GM21619 (cell line): ENCODE results near the gene TYRP1.

Source experiments
- ATAC-seq: cut with Tn5 transposase; IDR thresholded peaks from one replicate; pipeline ENCODE4 v1.9.1; 2021; ENCODE audit not compliant: unreplicated experiment

Gene TYRP1

DNA sequence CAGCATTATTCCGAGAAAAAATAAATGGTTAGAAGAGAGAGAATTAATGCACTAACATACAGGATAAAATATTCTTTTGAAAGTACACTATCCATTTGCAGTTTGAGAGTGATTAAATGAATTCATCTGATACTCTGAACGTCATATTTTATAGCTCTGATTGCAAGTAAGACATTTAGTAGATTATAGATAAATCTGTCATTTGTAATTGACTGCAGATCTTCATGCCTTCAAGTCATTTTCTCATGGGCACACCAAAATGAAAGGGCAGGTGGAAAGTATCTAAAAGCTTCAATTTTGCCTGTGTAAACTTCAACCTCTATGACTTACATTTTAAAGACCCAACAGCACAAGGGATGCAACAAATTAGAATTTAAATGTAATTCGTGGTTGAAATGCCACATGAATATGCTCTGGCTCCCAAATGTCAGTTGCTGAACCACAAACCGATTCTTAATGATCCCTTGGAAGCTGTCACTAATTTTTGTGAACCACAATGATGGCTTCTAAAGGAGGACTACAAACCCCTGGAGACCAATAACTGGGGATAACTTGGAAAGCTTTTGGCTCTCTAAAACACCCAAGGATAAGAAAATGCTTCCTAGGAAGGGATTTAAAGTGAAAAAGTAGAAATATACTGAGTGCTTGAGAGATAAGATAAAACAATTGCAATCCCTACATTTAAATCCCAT lies 3.9 kb downstream of the TYRP1 start:
- ATAC-seq = no peak

DNA sequence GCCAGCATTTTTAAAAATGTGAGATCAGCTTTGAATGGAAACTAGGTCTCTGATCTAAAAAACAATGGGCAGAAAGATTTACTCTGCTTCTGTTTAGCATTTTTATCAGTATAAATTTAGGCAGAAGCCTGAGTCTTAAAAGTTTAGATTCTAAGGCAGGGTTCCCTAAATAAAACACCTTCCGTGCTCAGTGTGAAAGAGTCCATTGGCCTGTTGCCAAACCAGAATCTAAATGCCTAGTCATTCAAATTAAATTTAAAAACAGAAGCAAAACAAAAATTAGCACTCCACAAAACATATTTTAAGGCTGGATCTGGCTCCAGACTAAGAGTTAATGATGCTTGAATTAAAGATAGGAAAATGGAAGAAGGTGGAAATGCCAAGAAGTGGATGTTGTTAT lies 4.5 kb downstream of the TYRP1 start:
- ATAC-seq = no peak

DNA sequence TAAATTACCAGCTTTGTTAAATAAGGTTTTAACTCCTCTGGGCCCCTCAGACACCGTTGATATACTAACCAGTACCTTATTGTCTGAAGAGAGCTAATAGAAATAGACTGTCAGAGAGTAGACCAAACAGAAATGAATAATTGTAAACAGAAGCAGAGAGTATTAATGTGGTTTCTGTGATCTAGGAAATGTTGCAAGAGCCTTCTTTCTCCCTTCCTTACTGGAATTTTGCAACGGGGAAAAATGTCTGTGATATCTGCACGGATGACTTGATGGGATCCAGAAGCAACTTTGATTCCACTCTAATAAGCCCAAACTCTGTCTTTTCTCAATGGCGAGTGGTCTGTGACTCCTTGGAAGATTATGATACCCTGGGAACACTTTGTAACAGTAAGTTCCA lies 5.1 kb downstream of the TYRP1 start:
- no peak for ATAC-seq

DNA sequence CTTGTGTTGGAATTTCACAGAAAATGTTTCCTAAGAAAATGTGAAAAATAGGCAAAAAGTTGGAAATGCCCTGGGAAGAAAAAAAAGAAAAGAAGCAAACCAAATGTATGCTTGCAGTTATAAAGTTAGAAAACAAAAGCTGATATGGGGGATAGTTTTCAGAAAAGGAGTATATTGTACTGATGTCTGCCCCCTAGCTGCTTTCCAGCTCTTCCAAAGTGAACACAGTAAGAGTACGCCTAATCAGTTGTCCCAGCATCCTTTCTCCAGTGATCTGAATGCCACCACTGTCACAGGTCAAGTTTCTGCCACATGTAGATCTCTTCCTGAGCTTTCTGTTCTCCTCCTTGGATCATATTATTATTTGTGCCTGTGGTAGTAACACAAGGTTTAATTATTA lies 5.8 kb downstream of the TYRP1 start:
- ATAC-seq = no peak

DNA sequence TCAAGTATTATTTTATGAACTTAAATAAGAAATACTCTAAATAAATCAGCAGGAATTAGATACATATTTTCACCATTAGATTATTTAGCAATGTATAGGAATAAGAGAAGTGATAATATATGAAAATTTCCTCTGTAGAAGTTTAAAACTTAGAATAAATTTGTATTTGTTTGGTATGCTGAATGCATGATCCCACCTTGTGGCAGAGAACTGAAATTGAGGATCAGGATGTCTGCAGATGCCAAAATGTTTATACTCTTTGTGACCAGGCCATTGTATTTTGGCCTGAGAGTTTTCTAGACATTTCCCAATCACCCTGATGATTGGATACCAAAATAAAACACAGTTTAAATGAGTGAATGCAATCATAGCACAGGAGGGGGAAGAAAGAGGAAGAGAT lies 6.3 kb downstream of the TYRP1 start:
- no peak for ATAC-seq

DNA sequence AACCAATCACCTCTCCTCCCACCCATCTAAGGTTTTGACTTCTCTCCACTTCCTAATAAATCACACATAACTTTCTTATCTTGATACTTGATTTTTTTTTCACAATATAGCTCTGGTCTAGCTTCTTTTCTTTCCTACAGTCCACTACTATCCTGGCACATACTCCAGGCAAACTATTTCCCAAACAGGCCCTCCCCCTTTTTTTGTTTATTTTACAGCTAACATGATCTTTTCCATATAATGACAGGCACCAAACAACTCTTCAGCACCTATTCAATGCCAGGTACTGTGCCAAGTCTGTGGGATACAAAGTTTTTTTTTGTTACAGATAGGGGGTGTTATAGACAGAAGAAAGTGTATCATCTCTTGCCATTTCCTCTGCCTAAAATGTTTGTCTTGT lies 7.9 kb downstream of the TYRP1 start:
- ATAC-seq = no peak

DNA sequence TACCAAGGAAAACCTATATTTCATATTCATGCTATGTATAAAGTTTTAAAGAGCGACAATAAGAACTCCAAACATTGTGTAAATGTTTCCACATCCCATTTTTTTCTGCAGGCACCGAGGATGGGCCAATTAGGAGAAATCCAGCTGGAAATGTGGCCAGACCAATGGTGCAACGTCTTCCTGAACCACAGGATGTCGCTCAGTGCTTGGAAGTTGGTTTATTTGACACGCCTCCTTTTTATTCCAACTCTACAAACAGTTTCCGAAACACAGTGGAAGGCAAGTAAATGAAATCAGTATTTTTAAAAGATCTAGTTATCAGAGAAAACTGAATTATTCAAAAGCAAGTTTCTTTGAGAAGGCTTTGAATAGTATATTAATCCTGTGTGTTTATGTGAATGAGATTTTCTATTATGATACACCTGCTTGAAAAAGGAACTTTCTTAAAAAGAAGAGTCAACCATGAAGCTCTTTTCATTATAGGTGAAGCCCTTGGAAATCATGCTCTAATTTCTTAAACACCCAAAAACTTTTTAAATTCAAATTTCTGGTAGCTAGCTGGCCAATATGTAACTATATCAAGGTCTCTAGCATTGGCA lies 9.1 kb downstream of the TYRP1 start:
- no peak for ATAC-seq

DNA sequence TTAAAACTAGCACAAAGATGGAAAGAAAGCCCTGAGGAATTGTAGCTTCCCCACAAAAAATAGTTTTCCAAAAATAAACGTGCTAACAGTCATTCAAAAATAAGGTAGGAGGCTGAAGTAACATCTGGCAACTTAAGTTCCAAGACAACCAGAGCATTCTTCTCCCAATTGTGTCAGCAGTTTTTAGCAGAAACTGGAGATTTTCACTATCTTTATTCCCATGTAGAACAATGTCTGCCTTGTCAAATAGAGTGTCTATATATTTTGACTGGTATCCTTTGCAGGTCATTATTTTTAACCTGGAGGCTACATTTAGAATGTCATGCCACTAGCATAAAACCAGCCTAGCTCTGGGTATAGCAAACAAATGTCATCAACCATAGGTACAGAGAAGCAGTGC lies 10.8 kb downstream of the TYRP1 start:
- ATAC-seq = no peak

DNA sequence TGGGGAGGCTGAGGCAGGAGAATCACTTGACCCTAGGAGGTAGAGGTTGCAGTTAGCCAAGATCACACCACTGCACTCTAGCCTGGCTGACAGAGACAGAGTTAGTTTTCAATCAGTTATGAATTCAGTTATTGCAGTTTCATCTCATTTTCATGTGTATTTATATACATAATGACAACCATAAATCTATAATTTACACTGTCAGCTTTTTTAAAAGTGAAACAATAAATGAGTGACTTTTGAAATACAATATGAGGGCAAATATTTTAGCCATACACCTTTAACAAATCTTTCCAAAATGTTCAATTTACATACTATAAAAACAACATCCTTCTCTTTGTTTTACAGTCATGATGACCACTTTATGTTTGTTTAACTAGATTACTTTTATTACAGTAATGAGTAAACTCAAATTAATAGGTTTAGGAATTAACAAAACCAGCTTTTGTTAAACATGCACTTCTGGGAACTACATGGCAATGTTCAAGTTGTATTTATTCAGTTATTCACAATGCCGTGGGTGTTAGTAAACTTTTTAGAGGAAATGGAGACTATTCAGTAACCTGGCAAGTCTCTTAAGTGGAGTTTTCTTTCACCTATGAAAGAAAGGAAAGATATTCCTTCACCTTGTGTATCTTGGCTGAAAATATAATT lies 12.7 kb downstream of the TYRP1 start:
- no peak for ATAC-seq

DNA sequence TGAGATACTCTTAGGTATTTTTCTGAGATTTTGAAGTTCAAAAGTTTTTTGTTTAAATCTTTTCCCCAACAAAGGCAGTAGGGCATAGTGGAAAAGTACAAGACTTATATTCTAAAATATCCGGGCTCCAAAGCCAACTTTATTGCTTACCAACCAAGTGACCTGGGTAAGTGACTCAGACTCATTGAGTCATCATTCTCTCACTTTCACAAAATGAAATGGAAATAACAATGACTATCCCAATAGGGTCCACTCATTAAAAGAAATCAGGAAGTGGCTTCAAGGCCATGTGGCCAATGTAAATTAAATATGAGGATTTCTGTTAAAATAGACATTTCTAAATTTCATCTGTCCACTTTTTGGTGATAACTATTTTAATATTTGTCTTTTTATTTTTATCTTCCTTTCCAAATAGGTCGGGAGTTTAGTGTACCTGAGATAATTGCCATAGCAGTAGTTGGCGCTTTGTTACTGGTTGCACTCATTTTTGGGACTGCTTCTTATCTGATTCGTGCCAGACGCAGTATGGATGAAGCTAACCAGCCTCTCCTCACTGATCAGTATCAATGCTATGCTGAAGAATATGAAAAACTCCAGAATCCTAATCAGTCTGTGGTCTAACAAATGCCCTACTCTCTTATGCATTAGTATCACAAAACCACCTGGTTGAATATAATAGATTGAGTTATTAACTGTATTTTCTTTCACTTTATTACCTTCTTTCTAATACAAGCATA lies 15.5 kb downstream of the TYRP1 start:
- no peak for ATAC-seq

DNA sequence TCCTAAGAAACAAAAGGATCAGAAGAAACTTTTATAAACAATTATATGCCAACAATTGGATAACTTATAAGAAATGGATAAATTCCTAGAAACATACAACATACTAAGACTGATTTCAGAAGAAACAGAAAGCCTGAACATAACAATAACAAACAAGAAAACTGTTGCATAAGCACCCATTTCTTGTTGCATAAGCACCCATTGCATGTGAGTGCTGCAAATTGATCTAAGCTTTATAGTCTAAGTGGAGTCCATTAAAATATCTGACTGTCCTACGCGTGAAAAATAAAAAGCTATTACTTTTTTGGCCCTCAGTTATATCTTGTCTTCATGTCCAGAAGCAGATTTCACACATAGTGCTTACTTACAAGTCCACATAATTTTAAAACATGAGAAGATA lies 19.3 kb downstream of the TYRP1 start:
- ATAC-seq = no peak

DNA sequence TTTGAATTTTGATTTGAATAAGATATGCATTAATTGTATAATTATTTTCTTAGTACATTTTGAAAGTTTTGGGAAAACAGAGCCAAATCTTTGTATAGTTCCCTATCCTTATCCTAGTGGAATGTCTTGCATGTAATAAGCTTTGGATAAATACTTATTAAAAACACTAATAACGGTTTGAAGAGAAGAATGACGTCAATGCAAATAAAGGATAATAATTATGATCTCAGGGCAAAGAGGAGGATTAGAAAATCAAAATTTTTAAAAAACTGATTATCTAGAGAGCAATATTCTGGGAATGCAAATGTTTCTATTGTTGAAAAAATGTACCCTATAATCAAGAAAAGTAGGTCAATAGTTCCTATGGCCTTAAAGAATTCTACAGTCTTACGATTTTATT lies 22.1 kb downstream of the TYRP1 start:
- no peak for ATAC-seq

DNA sequence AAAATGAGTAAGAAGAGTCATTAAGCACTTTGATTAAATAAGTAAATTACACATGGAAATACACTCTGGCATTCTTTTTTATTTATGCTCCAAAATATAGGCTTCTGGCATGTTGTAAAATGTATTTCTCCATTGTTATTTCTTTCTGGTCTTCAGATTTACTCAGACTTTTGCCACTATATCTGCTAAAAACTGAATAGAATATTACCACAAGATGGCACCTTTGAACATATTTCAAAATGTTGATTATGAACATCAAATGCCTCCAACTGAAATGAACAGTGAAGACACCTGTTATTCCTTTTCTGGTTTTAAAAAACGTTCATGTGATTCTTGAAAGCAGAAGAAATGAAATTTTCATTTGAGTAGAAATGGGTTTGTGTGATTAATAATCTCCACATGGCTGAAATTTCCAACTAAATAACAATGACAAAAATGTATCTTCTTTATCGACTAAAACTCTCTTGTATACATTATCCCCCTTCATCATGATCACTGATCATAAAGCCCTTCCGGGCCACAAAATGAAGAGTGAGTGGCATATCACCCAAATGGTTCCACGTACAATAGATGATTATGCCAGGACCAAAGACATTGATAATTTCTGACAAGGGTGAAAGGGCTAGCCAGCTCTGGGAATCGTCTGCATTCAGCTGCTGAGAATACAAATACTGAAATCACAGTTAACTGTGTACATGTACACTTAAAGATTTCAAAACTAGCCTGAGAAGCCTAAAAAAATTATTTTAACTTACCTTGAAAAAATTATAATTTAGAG lies 23.8 kb downstream of the TYRP1 start:
- no peak for ATAC-seq

DNA sequence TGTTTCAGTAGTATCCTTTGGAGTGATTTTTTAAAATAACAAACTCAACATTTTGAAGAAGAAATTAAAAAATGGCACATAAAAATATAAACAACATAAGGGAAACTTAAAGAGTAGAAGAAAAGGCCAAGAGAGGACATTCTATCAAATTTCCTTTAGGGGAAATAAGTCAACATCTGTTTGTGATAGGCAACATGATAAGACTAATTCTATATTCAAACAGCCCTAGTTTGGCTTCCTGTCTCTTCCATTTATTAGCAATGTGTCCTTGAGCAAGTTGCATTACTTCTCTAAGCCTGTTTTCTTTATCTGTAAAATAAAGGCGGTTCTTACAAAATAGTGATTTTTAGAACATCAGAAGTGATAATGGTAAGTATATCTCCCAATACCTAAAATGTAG lies 24.7 kb downstream of the TYRP1 start:
- ATAC-seq = no peak

DNA sequence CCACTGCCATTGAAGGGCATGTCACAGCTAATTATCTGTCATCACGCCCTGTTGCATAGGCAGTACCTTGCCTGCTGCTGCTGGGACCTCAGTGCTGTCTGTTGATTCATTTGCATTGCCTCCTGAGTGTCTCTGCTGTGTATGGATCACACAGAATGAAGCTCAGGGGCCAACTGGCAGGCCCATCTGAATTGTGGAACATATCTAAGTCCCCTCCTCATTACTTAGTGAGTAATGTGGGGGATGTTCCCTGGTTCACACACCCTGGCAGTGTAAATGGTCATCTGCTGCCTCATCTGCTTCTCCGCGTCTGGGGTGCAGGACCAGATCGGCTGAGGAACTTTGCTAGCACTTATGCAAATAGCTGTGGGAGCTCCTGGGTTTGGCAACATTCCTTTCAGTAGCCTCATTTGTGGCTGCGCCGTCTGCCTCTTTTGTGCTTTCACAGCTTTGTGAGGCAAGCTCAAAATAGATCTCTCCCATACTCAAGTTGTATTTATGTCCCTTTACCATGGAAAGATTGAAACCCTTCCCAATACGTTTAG lies 25.4 kb downstream of the TYRP1 start:
- ATAC-seq = no peak

DNA sequence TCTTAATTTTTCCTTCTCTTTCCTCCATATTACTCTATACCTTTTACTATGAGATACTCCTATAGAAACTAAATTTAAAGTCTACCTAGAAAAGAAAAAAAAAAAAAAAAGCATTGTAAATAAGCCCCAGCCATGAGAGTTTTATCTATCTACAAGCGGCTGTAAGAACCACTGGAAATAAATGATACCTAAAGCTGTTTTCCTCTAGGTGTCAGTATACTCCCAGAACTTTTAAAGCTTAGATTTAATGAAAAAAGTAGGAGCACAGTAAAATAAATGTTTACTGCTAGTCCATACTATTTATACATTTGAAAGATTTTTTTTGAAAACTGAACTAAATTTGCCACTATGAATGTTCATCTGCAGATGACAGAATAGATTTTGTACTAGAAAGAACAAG lies 26.2 kb downstream of the TYRP1 start:
- ATAC-seq = no peak

DNA sequence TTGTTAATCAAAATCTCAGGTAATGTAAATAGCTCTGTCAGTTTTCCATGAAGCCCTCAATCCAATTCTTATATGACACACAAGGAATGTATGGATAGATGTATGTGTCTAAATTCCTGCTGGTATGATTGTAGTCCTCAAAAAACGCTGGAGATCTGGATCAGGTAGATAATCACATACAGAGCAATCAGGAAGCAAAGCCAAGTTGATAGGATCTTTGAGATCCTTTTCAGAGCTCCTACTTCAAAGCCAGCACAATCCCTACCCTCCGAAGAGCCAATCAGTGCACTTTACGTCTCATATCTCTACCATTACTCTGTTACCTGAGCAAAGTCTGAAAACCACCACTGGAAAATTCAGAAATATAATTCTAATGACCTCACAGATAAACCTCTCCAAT lies 27.4 kb downstream of the TYRP1 start:
- ATAC-seq = no peak

DNA sequence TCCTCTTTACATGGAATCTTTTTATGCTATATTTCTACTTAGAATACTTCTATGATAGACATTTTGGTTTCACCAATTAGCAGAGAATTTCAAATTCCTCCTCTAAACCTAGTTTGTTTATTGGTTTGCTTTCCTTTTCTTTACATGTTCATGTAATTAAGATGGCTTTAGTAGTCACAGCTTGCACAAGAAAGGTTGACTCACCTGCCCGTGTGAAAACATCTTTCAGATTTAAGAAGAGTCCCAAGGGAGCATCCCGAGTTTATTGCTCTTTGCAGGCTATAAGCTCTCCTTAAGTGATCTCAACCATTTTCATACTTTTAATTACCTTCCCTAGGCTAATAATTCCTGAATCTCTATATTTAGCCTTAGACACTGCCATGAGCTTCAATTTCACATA lies 28.9 kb downstream of the TYRP1 start:
- no peak for ATAC-seq

DNA sequence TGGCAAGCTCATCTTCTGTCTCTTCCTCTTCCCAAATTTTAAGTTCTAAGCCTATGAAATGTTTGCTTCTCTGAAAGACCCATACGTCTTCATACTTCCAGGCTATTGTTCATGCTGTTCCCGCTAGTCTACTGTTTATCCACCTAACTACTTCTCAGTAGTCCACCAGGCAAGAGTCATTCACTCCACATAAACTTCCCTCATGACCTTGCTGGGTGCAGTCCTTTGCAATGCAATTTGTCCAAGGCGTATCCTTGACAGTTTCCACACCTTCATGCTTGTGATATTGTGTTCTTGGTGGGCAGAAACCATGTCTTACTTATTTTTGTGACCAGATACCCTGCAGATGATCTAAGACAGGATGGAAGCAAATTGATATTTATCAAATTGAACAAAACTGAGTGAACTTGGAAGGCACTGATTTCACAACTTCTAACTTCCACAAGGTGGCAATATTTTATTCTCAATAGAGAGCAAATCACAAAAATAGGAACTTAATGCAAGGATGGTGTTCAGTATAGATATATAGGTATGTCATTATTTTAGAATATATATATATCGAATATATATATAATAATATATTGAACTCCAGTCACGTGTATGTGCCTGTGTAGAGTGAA lies 30.3 kb downstream of the TYRP1 start:
- ATAC-seq = no peak

DNA sequence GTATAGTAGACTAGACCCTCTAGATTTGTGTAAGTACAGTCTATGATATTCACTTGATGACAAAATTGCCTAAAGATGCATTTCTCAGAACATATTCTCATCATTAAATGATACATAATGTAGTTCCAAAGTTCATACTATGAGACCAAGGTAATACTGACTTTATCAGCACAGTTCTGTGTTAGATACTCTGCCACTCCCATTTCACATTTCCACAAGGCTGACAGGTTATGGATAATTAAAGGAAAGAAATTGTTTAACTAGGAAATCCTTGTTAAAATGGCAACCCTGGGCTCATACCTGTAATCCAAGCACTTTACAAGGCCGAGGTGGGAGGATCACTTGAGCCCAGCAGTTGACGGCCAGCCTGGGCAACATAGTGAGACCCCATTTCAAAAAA lies 33.6 kb downstream of the TYRP1 start:
- ATAC-seq = no peak

DNA sequence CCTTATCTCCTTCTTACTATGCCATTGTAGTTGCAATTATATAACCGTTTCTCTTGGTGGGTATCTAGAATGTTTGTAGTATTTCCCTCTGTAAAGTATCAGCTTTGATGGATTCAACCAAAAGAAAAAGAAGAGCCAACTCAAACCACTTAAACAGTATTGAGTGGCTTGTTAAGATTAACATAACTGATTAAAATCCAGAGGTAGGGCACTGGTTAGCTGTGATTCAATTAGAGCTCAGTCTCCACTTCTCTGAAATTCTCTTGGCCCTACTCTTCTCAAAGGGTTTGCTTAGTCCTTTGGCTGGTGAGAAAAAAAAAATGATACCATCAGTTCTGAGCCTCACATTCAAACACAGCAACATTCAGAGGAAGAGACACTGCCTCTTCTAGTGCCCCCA lies 37.0 kb downstream of the TYRP1 start:
- no peak for ATAC-seq
